Measurements from ENCODE around the gene HOXC6.
"Not testable (repeated sequence)": the region's sequence is repeated elsewhere in the genome, so short reads cannot be mapped to it uniquely, and the experiment has no call there.

HOXC6 gene

DNA sequence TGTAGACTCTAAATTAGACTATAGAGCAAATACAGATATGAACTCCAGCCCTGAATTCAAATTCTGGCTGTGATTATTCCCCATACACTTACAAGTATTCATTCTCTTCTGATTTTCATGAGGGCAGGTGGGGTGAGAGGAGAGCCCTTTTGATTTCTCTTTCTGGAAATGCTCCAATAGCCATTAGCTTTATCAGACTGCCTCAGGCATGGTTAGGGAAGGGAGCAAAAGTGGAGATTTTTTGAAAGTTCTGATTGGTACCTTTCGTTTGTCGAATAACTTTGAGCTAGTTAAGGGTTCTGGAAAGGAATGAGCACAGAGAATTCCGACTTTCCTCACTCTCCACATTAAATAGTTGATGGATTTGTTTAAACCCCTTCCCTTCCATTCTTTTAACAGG is 12.4 kb downstream of the HOXC6 start:
- Histone ChIP-seq H3K27ac (replicated peaks; ENCODE audit: low read length) (no peak overlapping the region), H3K27me3 (ENCODE audit: control insufficient read depth in 3 of 3, insufficient read depth in 3 of 3, low read depth in 1 of 3, low read length in 3 of 3) (peaks cover 22 to 97% (median 95%) of the 10 kb centered on the region in 3 experiments), H3K4me2 (ENCODE audit: insufficient read depth, low read length, poor library complexity, severe bottlenecking) (no peak overlapping the region), H3K79me1 (ENCODE audit: low read depth, low read length) (no peaks in the 10 kb centered on the region), H3K23ac (ENCODE audit: low read depth, low read length, poor library complexity) (no peak overlapping the region), H3K4me1 (ENCODE audit: control insufficient read depth in 2 of 2, insufficient read depth in 1 of 2, low read depth in 1 of 2, low read length in 2 of 2) (no peaks in the 10 kb centered on the region), H4K8ac (ENCODE audit: low read depth, low read length) (no peak overlapping the region), H3K4me3 (ENCODE audit: low read length in 2 of 2) (no peak overlapping the region), H3K9ac (ENCODE audit: low read depth, low read length, poor library complexity) (no peak overlapping the region), H3K36me3 (replicated peaks in 1 of 2; ENCODE audit: control insufficient read depth in 2 of 2, insufficient read depth in 2 of 2, low read length in 2 of 2) (no peaks in the 10 kb centered on the region), H2AFZ (ENCODE audit: low read length) (no peak overlapping the region), H2BK120ac (ENCODE audit: low read depth, low read length) (no peak overlapping the region), H2AK5ac (ENCODE audit: low read depth, low read length) (no peak overlapping the region), H3K18ac (ENCODE audit: low read length) (no peak overlapping the region), H2BK12ac (ENCODE audit: low read length) (no peak overlapping the region), H3K4ac (ENCODE audit: low read length) (no peak overlapping the region), H2BK15ac (ENCODE audit: low read length) (no peak overlapping the region), H4K91ac (ENCODE audit: low read depth, low read length, poor library complexity) (no peak overlapping the region), H2BK5ac (ENCODE audit: low read length) (no peak overlapping the region), H3K9me3 (replicated peaks in 1 of 2; ENCODE audit: control insufficient read depth in 2 of 2, insufficient read depth in 1 of 2, low read depth in 1 of 2, low read length in 2 of 2) (peaks cover 0 to 6% of the 10 kb centered on the region in 2 donors), H3K14ac (ENCODE audit: low read length) (no peak overlapping the region)
- WGBS, 2 donors (ENCODE audit: extremely low coverage in 2 of 2, insufficient read length in 2 of 2, insufficient replicate concordance in 1 of 2): no CpG with 5 or more reads among the region's 3 CpGs
- DNase-seq (ENCODE audit: low spot score): no peak

DNA sequence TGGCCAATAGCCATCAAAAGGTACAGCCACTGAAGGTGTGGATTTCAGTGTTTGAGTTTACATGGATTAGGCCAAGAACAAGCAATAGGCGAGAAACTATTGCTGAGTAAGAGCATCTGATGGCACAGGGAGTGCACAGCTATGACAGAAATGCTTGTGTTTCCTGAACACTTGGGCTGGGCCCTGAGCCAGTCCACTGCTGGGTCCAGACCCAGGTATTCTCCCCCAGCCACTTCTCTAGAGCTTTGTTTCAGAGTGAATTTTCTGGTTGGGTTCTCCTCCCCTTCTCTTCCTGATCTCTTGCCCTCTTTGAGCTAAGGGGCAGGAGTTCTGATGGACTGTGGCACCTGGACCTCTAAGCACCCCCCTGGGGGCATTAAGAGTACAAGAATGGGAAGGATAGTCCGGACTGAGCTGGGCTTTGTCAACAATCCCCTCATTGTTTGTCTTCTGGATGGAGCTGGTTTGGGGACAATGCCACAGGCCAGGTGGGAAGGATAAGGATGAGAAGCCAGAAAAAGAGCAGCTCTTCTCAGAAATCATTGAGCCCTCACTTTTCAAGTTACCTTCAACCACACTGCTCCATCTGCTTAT is 13.0 kb downstream of the HOXC6 start:
- Histone ChIP-seq H2BK15ac (ENCODE audit: low read length) (no peak overlapping the region), H3K4me1 (ENCODE audit: control insufficient read depth in 2 of 2, insufficient read depth in 1 of 2, low read depth in 1 of 2, low read length in 2 of 2) (no peaks in the 10 kb centered on the region), H3K4ac (ENCODE audit: low read length) (no peak overlapping the region), H3K79me1 (ENCODE audit: low read depth, low read length) (no peaks in the 10 kb centered on the region), H3K9ac (ENCODE audit: low read depth, low read length, poor library complexity) (no peak overlapping the region), H3K27ac (replicated peaks; ENCODE audit: low read length) (no peak overlapping the region), H3K23ac (ENCODE audit: low read depth, low read length, poor library complexity) (no peak overlapping the region), H4K8ac (ENCODE audit: low read depth, low read length) (no peak overlapping the region), H2BK5ac (ENCODE audit: low read length) (no peak overlapping the region), H2BK120ac (ENCODE audit: low read depth, low read length) (no peak overlapping the region), H2BK12ac (ENCODE audit: low read length) (no peak overlapping the region), H4K91ac (ENCODE audit: low read depth, low read length, poor library complexity) (no peak overlapping the region), H3K27me3 (ENCODE audit: control insufficient read depth in 3 of 3, insufficient read depth in 3 of 3, low read depth in 1 of 3, low read length in 3 of 3) (peaks cover 27 to 97% (median 95%) of the 10 kb centered on the region in 3 experiments), H3K18ac (ENCODE audit: low read length) (no peak overlapping the region), H3K4me2 (ENCODE audit: insufficient read depth, low read length, poor library complexity, severe bottlenecking) (no peak overlapping the region), H2AK5ac (ENCODE audit: low read depth, low read length) (no peak overlapping the region), H2AFZ (ENCODE audit: low read length) (no peak overlapping the region), H3K36me3 (replicated peaks in 1 of 2; ENCODE audit: control insufficient read depth in 2 of 2, insufficient read depth in 2 of 2, low read length in 2 of 2) (no peaks in the 10 kb centered on the region), H3K4me3 (ENCODE audit: low read length in 2 of 2) (no peak overlapping the region), H3K9me3 (replicated peaks in 1 of 2; ENCODE audit: control insufficient read depth in 2 of 2, insufficient read depth in 1 of 2, low read depth in 1 of 2, low read length in 2 of 2) (peaks cover 0 to 6% of the 10 kb centered on the region in 2 donors), H3K14ac (ENCODE audit: low read length) (no peak overlapping the region)
- no peak for DNase-seq (ENCODE audit: low spot score)
- WGBS, 2 donors (ENCODE audit: extremely low coverage in 2 of 2, insufficient read length in 2 of 2, insufficient replicate concordance in 1 of 2): no CpG with 5 or more reads among the region's 2 CpGs

DNA sequence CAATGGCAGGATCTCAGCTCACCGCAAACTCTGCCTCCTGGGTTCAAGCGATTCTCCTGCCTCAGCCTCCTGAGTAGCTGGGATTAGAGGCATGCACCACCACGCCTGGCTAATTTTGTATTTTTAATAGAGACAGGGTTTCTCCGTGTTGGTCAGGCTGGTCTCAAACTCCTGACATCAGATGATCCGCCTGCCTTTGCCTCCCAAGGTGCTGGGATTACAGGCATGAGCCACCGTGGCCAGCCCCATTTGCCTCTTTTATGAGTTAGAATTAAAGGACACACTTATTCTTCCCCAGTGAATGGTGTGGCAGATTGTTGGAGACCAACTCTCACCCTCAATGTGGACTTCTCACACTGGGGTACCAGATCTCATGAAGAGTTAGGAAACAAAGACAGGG is 13.8 kb downstream of the HOXC6 start:
- not testable (repeated sequence) for H3K4ac ChIP-seq (ENCODE audit: low read length); H3K14ac ChIP-seq (ENCODE audit: low read length); DNase-seq (ENCODE audit: low spot score); H2BK15ac ChIP-seq (ENCODE audit: low read length); H3K79me1 ChIP-seq (ENCODE audit: low read depth, low read length); H2AFZ ChIP-seq (ENCODE audit: low read length); H3K18ac ChIP-seq (ENCODE audit: low read length); H2BK5ac ChIP-seq (ENCODE audit: low read length); H2BK12ac ChIP-seq (ENCODE audit: low read length); H4K8ac ChIP-seq (ENCODE audit: low read depth, low read length); H3K23ac ChIP-seq (ENCODE audit: low read depth, low read length, poor library complexity); H3K36me3 ChIP-seq (replicated peaks in 1 of 2; ENCODE audit: control insufficient read depth in 2 of 2, insufficient read depth in 2 of 2, low read length in 2 of 2); H3K9me3 ChIP-seq (replicated peaks in 1 of 2; ENCODE audit: control insufficient read depth in 2 of 2, insufficient read depth in 1 of 2, low read depth in 1 of 2, low read length in 2 of 2); H2BK120ac ChIP-seq (ENCODE audit: low read depth, low read length); H2AK5ac ChIP-seq (ENCODE audit: low read depth, low read length); H3K4me3 ChIP-seq (ENCODE audit: low read length in 2 of 2); H4K91ac ChIP-seq (ENCODE audit: low read depth, low read length, poor library complexity); H3K9ac ChIP-seq (ENCODE audit: low read depth, low read length, poor library complexity); H3K4me1 ChIP-seq (ENCODE audit: control insufficient read depth in 2 of 2, insufficient read depth in 1 of 2, low read depth in 1 of 2, low read length in 2 of 2); H3K4me2 ChIP-seq (ENCODE audit: insufficient read depth, low read length, poor library complexity, severe bottlenecking); H3K27ac ChIP-seq (replicated peaks; ENCODE audit: low read length)
- WGBS, 2 donors (ENCODE audit: extremely low coverage in 2 of 2, insufficient read length in 2 of 2, insufficient replicate concordance in 1 of 2): no CpG with 5 or more reads among the region's 6 CpGs
- peaks cover 30 to 97% (median 95%) of the 10 kb centered on the region in 3 experiments for H3K27me3 ChIP-seq (ENCODE audit: control insufficient read depth in 3 of 3, insufficient read depth in 3 of 3, low read depth in 1 of 3, low read length in 3 of 3)

DNA sequence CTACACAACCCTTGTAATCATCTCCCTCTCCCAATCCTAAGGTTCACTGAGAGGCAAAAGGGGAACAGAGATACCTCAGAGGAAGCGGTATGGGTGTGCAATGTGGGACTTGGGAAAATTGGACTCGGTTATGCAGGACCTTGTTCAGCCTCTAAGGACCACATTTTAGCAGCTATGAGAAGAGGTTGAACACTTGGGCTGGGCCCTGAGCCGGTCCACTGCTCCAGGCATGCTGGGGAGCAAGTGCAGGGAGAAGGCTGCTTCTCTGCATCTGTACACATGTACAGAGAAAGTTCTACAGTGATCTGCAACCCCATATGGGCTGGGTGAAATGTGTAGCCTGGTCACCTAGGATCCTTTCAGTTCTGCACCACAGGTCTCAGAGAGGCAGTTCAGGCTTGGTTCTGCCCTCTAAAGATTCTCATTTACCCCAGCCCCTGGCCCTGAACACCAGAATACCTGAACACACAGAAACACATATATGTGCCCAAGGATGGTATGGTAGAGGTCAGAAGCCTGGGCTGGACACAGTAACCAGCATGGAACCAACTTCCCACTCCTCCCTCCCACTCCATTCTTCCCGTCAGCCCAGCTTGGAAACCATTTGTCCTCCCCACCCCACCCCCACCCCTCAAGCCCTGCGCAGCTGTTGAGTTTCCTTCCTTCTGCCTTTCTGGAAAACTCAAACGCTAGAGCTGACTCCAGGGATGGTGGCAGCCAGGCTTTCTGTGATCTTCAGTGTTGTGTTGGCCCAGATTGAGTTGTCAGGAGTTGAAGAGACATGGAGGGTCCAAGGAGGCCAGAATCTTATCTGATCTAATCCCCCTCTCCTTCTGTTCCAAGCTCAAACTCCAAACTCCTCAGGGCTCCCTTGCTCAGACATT is 15.0 kb downstream of the HOXC6 start:
- Histone ChIP-seq H4K91ac (ENCODE audit: low read depth, low read length, poor library complexity) (no peak overlapping the region), H3K4me1 (ENCODE audit: control insufficient read depth in 2 of 2, insufficient read depth in 1 of 2, low read depth in 1 of 2, low read length in 2 of 2) (no peaks in the 10 kb centered on the region), H4K8ac (ENCODE audit: low read depth, low read length) (no peak overlapping the region), H2AFZ (ENCODE audit: low read length) (no peak overlapping the region), H3K79me1 (ENCODE audit: low read depth, low read length) (no peaks in the 10 kb centered on the region), H3K9ac (ENCODE audit: low read depth, low read length, poor library complexity) (no peak overlapping the region), H3K4ac (ENCODE audit: low read length) (no peak overlapping the region), H3K4me2 (ENCODE audit: insufficient read depth, low read length, poor library complexity, severe bottlenecking) (no peak overlapping the region), H3K36me3 (replicated peaks in 1 of 2; ENCODE audit: control insufficient read depth in 2 of 2, insufficient read depth in 2 of 2, low read length in 2 of 2) (no peaks in the 10 kb centered on the region), H2BK120ac (ENCODE audit: low read depth, low read length) (no peak overlapping the region), H2BK12ac (ENCODE audit: low read length) (no peak overlapping the region), H3K27me3 (ENCODE audit: control insufficient read depth in 3 of 3, insufficient read depth in 3 of 3, low read depth in 1 of 3, low read length in 3 of 3) (peaks cover 31 to 97% (median 95%) of the 10 kb centered on the region in 3 experiments), H3K23ac (ENCODE audit: low read depth, low read length, poor library complexity) (no peak overlapping the region), H3K4me3 (ENCODE audit: low read length in 2 of 2) (no peak overlapping the region), H3K9me3 (replicated peaks in 1 of 2; ENCODE audit: control insufficient read depth in 2 of 2, insufficient read depth in 1 of 2, low read depth in 1 of 2, low read length in 2 of 2) (peaks cover 0 to 6% of the 10 kb centered on the region in 2 donors), H2BK15ac (ENCODE audit: low read length) (no peak overlapping the region), H3K27ac (replicated peaks; ENCODE audit: low read length) (no peak overlapping the region), H3K14ac (ENCODE audit: low read length) (no peak overlapping the region), H3K18ac (ENCODE audit: low read length) (no peak overlapping the region), H2AK5ac (ENCODE audit: low read depth, low read length) (no peak overlapping the region), H2BK5ac (ENCODE audit: low read length) (no peak overlapping the region)
- no peak for DNase-seq (ENCODE audit: low spot score)
- WGBS, 2 donors (ENCODE audit: extremely low coverage in 2 of 2, insufficient read length in 2 of 2, insufficient replicate concordance in 1 of 2): no CpG with 5 or more reads among the region's 6 CpGs
